Fibroblast of the aortic adventitia (primary cell): ENCODE data around the gene PAX7. TPM values are rescaled to one million over a fixed set of nuclear protein-coding genes. Genes with fewer than 3 reads are reported as not detected.

ENCODE experiments used
- DNase-seq: peaks from one replicate; pipeline ENCODE4 v3.0.0-alpha.2; 2010; ENCODE audit warnings: low read depth
- H3K4me3 ChIP-seq: 2 replicates; pipeline ENCODE4 v1.5.1; 2011; ENCODE audit warnings: low read depth, mild to moderate bottlenecking, control low read depth, low read length, moderate library complexity
- total RNA-seq: library from RNA; depleted of rRNA; stranded (reverse); fragments of >200 nt; gene quantifications from 2 replicates; pipeline ENCODE4 v1.2.3, GENCODE V29; 2012; ENCODE audit warnings: low replicate concordance
- TF ChIP-seq, protein P1 (sequence below): IDR thresholded peaks from 2 replicates; pipeline ENCODE4 v1.5.1; 2011; ENCODE audit warnings: mild to moderate bottlenecking, low read length, control low read depth, inconsistent platforms; ENCODE audit not compliant: insufficient read depth

Gene PAX7
- total RNA-seq, 1 donor, result not detected

DNA sequence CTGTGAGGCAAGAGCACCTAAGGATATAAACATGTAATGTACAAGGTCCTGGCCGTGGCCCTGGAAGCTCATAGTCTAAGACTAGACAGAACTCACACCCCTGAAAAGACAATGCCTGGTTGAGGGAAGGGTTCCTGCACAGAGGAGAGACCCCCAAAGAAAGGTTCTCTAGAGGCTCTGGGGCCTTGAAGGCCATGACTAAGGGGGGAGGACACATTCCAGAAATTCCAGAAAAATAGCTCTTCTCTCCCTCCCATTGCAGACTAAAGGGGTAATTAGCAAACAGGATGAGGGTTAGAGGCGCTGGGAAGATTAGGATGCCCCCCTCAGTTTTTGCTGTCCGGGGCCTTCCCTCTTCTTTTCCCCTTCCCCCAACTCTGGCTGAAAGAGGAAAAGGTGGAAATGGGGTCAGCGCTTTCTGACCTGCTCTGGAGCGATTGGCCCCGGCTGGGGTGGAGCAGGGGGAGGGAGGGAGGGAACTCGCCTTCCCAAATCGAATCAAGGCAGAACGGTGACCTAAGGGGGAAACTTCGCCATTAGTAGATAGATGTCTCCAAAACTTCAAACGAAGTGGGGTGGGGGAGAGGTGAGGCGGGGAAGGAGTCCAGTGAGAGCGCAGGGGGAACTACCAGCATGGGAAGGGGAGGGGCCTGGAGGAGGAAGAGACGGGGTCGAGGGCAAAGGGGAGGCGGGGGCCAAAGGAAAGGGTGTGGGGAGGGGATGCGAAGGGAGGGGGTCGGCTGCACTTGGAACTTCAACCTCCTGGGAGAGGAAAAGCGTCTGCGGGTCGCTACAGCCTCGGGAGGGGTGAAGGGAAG is 11.8 kb downstream of the PAX7 start:
- no peak overlapping the region for H3K4me3 ChIP-seq
- no peak for DNase-seq
- TF ChIP-seq, protein P1, sequence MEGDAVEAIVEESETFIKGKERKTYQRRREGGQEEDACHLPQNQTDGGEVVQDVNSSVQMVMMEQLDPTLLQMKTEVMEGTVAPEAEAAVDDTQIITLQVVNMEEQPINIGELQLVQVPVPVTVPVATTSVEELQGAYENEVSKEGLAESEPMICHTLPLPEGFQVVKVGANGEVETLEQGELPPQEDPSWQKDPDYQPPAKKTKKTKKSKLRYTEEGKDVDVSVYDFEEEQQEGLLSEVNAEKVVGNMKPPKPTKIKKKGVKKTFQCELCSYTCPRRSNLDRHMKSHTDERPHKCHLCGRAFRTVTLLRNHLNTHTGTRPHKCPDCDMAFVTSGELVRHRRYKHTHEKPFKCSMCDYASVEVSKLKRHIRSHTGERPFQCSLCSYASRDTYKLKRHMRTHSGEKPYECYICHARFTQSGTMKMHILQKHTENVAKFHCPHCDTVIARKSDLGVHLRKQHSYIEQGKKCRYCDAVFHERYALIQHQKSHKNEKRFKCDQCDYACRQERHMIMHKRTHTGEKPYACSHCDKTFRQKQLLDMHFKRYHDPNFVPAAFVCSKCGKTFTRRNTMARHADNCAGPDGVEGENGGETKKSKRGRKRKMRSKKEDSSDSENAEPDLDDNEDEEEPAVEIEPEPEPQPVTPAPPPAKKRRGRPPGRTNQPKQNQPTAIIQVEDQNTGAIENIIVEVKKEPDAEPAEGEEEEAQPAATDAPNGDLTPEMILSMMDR, result no peak

DNA sequence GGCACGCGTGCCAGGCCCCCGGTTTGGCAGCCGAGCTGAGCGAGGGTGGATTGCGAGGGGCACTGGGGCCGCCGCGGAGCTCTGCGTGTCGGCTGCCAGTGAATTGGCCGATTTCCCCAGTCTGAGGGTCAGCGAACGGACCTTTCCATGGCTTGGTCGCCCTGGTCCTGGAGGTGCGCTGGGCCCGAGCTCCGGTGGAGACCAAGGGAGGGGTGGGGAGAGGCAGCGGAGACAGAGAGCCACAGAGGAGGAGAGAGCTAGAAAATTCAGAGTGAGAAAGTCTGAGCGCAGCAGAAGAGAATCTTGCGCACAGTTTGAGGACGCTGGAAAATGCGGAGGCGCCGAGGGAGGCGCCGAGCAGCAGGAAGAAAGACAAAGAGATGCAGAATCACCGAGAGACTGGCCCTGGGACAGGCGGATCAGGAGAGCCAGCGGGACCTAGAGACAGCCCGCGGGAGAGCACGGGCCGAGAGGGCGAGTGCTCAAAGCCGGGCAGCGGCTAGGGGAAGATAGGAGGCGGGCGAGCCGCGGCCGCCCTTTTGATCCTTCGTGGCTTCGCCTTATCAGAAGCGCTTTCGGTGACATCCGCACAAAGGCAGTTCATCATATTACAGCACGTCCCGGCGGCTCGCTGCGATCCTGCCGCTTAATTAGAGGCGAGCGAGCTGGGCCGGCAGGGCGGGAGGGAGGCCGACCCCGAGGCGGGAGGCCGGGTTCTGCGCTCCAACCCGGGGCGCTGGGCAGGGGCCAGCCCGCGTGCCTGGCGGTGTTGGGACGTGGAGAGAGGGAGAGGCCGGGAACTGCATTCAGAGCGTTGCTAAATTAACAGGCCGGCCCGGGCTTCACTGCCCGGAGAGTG is 12.7 kb downstream of the PAX7 start:
- no peak for DNase-seq
- no peak overlapping the region for H3K4me3 ChIP-seq
- TF ChIP-seq, protein P1, result no peak

DNA sequence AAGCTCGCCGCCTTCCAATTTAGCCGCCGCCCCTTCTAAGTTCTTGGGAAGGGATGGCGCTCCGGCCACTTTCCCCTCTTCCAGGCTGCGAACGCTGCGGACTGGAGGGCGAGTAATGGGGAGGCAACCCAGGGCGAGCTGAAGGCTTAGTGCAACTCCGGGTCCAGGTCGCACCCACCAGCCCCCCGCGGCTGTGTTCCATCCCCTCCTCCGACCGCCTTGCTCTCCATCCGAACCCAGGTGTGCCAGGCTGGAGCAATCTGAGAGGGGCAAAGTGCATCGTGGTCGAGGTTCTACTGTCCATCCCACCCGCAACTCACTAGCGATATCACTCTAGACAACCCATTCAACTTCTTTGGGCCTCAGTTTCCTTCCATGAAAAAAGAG is 13.4 kb downstream of the PAX7 start:
- no peak for DNase-seq
- H3K4me3 ChIP-seq, result no peak overlapping the region
- TF ChIP-seq, protein P1, result no peak

DNA sequence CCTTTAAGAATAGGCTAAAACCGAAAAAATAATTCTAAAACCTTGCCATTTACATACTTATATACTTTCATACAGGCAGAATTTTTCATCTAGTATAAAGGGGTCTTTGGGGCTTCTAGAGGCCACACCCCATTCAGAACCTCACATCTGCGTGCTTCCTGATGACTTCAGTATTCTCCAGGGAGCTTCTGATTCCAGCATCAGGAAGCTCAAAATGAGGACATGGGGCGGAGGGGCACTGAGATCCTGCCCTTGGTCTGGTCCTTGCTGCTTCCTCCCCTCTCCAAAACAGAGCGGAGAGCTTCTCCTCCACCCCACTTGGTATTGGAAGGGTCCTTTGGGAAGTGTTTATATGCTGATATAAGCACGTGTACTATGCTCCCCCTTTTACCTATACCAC is 13.8 kb downstream of the PAX7 start:
- TF ChIP-seq, protein P1, result no peak
- H3K4me3 ChIP-seq, result no peak overlapping the region
- no peak for DNase-seq

DNA sequence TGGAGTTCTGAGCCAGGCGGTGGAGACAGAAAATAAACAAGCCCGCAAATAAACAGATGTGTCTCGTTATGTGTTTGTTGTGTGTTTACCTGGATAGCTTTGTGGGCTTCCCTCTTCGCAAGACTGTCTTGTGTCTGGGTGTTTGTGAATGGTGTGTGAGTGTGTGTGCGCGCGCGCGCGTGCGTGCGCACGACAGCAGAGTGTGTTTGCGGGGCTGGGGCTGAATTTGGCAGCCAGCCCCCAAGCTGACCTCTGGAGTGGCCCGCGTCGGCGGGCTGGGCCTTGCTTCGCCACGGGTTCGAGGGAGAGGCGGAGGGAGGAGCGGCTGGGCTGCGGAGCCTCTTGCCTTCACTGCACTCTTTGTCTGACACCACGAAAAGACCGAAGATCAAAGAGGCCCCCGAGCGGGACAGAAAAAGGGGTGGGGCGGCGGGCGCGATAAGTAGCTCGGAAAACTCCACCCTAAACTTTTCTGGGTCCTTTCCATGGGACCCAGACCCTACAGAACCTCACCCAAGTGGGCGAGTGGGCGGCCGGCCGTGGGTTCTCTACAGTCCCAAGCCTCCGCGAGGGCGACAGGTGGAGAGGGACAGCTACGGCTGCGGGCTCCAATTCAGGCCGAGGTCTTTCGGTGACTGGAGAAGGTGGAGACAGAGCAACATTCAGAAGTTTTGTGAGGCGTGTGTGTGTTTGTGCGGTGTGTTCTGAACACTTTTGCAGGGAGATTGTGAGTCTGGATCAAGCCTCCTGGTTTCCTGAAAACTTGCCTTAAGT is 14.5 kb downstream of the PAX7 start:
- no peak for DNase-seq
- H3K4me3 ChIP-seq, result no peak overlapping the region
- TF ChIP-seq, protein P1, result no peak

DNA sequence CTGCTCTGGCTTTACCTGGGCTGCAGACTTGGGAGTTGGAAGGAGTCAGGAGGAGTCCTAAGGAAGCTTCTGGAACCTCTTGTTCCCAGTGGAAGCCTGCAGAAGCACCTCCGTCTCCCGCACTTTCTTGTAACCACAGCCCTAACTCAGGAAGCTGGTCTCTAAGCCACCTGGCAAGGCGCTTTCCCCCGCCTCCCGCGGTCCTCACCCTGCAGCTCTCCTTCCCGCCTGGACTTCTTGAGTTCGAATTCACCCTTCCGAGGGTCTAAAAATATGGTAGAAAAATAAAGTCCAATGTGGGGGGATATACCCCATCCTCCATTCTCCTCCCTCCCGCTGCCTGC is 15.1 kb downstream of the PAX7 start:
- no peak overlapping the region for H3K4me3 ChIP-seq
- DNase-seq, result no peak
- TF ChIP-seq, protein P1, result no peak
